K562 (cell line): ENCODE results near the gene SRF. TPM values are rescaled to one million over a fixed set of nuclear protein-coding genes. Genes with fewer than 3 reads are reported as not detected.

ENCODE experiments used
- ATAC-seq: fragments of 200-7000 bp; cut with Tn5 transposase; 3 replicates; pipeline ENCODE4 v1.9.1; 2020; ENCODE audit warnings: moderate library complexity
- BruUV-seq: library from RNA; stranded (reverse); fragments of 400-500 nt; replicated peaks from 2 replicates; lab custom pipeline; 2021; lab: Mats Ljungman, UMichigan
- CTCF ChIA-PET: fragments of 300-600 bp; formaldehyde crosslinking; extraction: SDS; loops from one replicate; lab custom pipeline; 2021; ENCODE audit warnings: low intra/inter-chr PET ratio; lab: Yijun Ruan, JAX
- POLR2A ChIA-PET: fragments of 300-600, 350-650 bp; sonication (Branson Sonifier 250); formaldehyde crosslinking; extraction: SDS; loops from one replicate; lab custom pipeline; 2021; ENCODE audit warnings: antibody characterized with exemption, inconsistent platforms; lab: Yijun Ruan, JAX
- DNase-seq, 4 experiments: peaks; one replicate each; pipeline versions ENCODE4 v3.0.0 to v3.0.0-alpha.2; 2011 to 2018; ENCODE audit warnings: low spot score in 3 of 4, mixed read lengths in 3 of 4; ENCODE audit errors: extremely low read depth in 1 of 4
- FAIRE-seq: peaks from 2 replicates; lab custom pipeline; 2011; peaks lifted over from hg19 to GRCh38; lab: Jason Lieb, UNC
- H2AFZ ChIP-seq: 2 replicates; pipeline ENCODE4 v1.6.0; 2011; ENCODE audit warnings: low read depth, low read length, control low read depth, inconsistent platforms
- H3K27ac ChIP-seq: fragments of 200-600 bp; 3 replicates; pipeline ENCODE4 v1.8.0; 2011; ENCODE audit warnings: low read depth, mild to moderate bottlenecking, control low read depth, inconsistent platforms, low read length, moderate library complexity, mixed read lengths; ENCODE audit errors: extremely low read depth
- H3K27me3 ChIP-seq, 2 experiments: fragments of 300-600 bp in 1 of 2; 2 replicates in 1 of 2; 3 replicates in 1 of 2; pipeline versions ENCODE4 v1.6.0 to v1.8.0; 2011; ENCODE audit warnings: inconsistent platforms in 2 of 2, low read length in 2 of 2, mild to moderate bottlenecking in 1 of 2, mixed read lengths in 1 of 2, moderate library complexity in 1 of 2; ENCODE audit not compliant: control insufficient read depth in 2 of 2, insufficient read depth in 2 of 2
- H3K36me3 ChIP-seq: fragments of 300-600 bp; 3 replicates; pipeline ENCODE4 v1.8.0; 2011; ENCODE audit warnings: mild to moderate bottlenecking, low read length, inconsistent platforms; ENCODE audit not compliant: control insufficient read depth, insufficient read depth
- H3K4me1 ChIP-seq, 2 experiments: fragments of 200-600 bp in 1 of 2; replicated peaks in 1 of 2; 2 replicates in 1 of 2; 3 replicates in 1 of 2; pipeline versions ENCODE4 v1.5.1 to v1.8.0; 2011; ENCODE audit warnings: inconsistent platforms in 2 of 2, low read length in 2 of 2, mild to moderate bottlenecking in 1 of 2, mixed read lengths in 1 of 2, moderate library complexity in 1 of 2; ENCODE audit not compliant: control insufficient read depth in 2 of 2, insufficient read depth in 2 of 2
- H3K4me2 ChIP-seq: 2 replicates; pipeline ENCODE4 v1.6.1; 2011; ENCODE audit warnings: low read length, control low read depth, inconsistent platforms, mixed read lengths; ENCODE audit not compliant: insufficient read depth
- H3K4me3 ChIP-seq: fragments of 200-600 bp; sonication (generic), shearing (Covaris generic); 2 replicates; pipeline ENCODE4 v1.5.1; 2016; ENCODE audit warnings: control low read depth, inconsistent platforms
- H3K79me2 ChIP-seq: fragments of 200-600 bp; 3 replicates; pipeline ENCODE4 v1.8.0; 2011; ENCODE audit warnings: low read length, inconsistent platforms; ENCODE audit not compliant: control insufficient read depth, insufficient read depth
- H3K9ac ChIP-seq, 2 experiments: 2 replicates each; pipeline versions ENCODE4 v1.6.0 to v1.6.1; 2011; ENCODE audit warnings: low read depth in 2 of 2, low read length in 2 of 2, control low read depth in 1 of 2, inconsistent platforms in 1 of 2, mild to moderate bottlenecking in 1 of 2, mixed read lengths in 1 of 2; ENCODE audit not compliant: insufficient read depth in 1 of 2
- H3K9me1 ChIP-seq: one replicate; pipeline ENCODE4 v1.6.0; 2011; ENCODE audit warnings: inconsistent platforms, mild to moderate bottlenecking, low read length, moderate library complexity; ENCODE audit not compliant: control insufficient read depth, insufficient read depth
- H3K9me3 ChIP-seq: replicated peaks from 2 replicates; pipeline ENCODE4 v1.5.1; 2011; ENCODE audit warnings: low read depth, low read length, inconsistent platforms; ENCODE audit not compliant: control insufficient read depth, insufficient read depth
- H4K20me1 ChIP-seq: replicated peaks from 2 replicates; pipeline ENCODE4 v1.6.1; 2011; ENCODE audit warnings: low read length, inconsistent platforms, mixed read lengths; ENCODE audit not compliant: control insufficient read depth, insufficient read depth
- CREB1 ChIP-seq, 2 experiments: sonication (generic) in 1 of 2; formaldehyde crosslinking in 1 of 2; IDR thresholded peaks; 2 replicates each; pipeline versions ENCODE4 v1.6.1 to v1.8.0; 2012 to 2022; ENCODE audit warnings: inconsistent platforms in 1 of 2, mild to moderate bottlenecking in 1 of 2, missing genetic modification reagents in 1 of 2, moderate library complexity in 1 of 2
- HDAC8 ChIP-seq: fragments of 450-650 bp; IDR thresholded peaks from 2 replicates; pipeline ENCODE4 v1.6.1; 2016; ENCODE audit warnings: mild to moderate bottlenecking, missing genetic modification characterization, moderate library complexity, missing compliant biosample characterization
- ID3 ChIP-seq, 2 experiments: fragments of 250-450 bp in 1 of 2; fragments of 450-650 bp in 1 of 2; sonication (Bioruptor Pico) in 1 of 2; IDR thresholded peaks; 2 replicates each; pipeline versions ENCODE4 v1.6.1 to v1.8.0; 2016 to 2021; ENCODE audit warnings: mild to moderate bottlenecking in 2 of 2, moderate library complexity in 2 of 2, missing compliant biosample characterization in 1 of 2, missing genetic modification characterization in 1 of 2
- ILK ChIP-seq: fragments of 450-650 bp; IDR thresholded peaks from 2 replicates; pipeline ENCODE4 v1.6.1; 2016; ENCODE audit warnings: missing genetic modification characterization, low read depth, mild to moderate bottlenecking, missing compliant biosample characterization, moderate library complexity, borderline replicate concordance
- MAX ChIP-seq: sonication (generic); formaldehyde crosslinking; IDR thresholded peaks from 2 replicates; pipeline ENCODE4 v1.9.0; 2022; ENCODE audit warnings: mild to moderate bottlenecking, missing genetic modification reagents
- PTTG1 ChIP-seq: fragments of 450-650 bp; IDR thresholded peaks from 2 replicates; pipeline ENCODE4 v1.6.1; 2016; ENCODE audit warnings: low read depth, mild to moderate bottlenecking, missing genetic modification characterization, missing compliant biosample characterization
- PYGO2 ChIP-seq: fragments of 450-650 bp; IDR thresholded peaks from 2 replicates; pipeline ENCODE4 v1.6.1; 2016; ENCODE audit warnings: mild to moderate bottlenecking, missing genetic modification characterization, moderate library complexity, missing compliant biosample characterization
- ZNF175 ChIP-seq: fragments of 200-800 bp; sonication (Bioruptor generic); IDR thresholded peaks from 2 replicates; pipeline ENCODE4 v1.6.1; 2016; ENCODE audit warnings: low read depth, mild to moderate bottlenecking, missing genetic modification characterization, missing compliant biosample characterization
- ZNF232 ChIP-seq: sonication (generic); formaldehyde crosslinking; IDR thresholded peaks from 2 replicates; pipeline ENCODE4 v1.8.0; 2022; ENCODE audit warnings: mild to moderate bottlenecking, missing genetic modification reagents
- ZNF740 ChIP-seq, 3 experiments: fragments of 200-800 bp in 1 of 3; sonication (Bioruptor generic) in 1 of 3; sonication (generic) in 1 of 3; formaldehyde crosslinking in 1 of 3; IDR thresholded peaks; 2 replicates each; pipeline versions ENCODE4 v1.6.1 to v1.8.0; 2016 to 2022; ENCODE audit warnings: mild to moderate bottlenecking in 2 of 3, missing compliant biosample characterization in 2 of 3, missing genetic modification characterization in 2 of 3, missing genetic modification reagents in 1 of 3
- WGBS: fragments of 100-300 bp; shearing (Covaris generic); methylation state at CpG from one replicate; pipeline ENCODE4 v1.1.6; 2016; ENCODE audit warnings: low coverage, mixed read lengths; ENCODE audit not compliant: insufficient coverage; ENCODE audit errors: missing lambda C conversion rate; 5-methylcytosine and 5-hydroxymethylcytosine counted together
- in situ Hi-C: fragments of 300-500 bp; cut with MboI; formaldehyde crosslinking; loops from 4 replicates; pipeline ENCODE4 v1.15.0; 2018; ENCODE audit warnings: inconsistent platforms, mixed read lengths
- intact Hi-C: fragments of 100-400 bp; cut with micrococcal nuclease; formaldehyde crosslinking; loops from 2 replicates; pipeline ENCODE4 v1.14.2; 2022
- polyA plus RNA-seq, 8 experiments: library from polyadenylated mRNA; depleted of rRNA in 4 of 8; stranded (reverse) in 5 of 8; unstranded in 3 of 8; fragments of >200 nt; fragmentation: Nextera tagmentation in 2 of 8; fragmentation: Illumina TruSeq in 1 of 8; extraction: Ambion mirVana in 2 of 8; extraction: Trizol in 1 of 8; gene quantifications; 2 replicates each; pipeline versions ENCODE4 v1.2.1 to v1.2.3, GENCODE V29; 2011 to 2014; ENCODE audit warnings: inconsistent platforms in 1 of 8, missing spikeins in 1 of 8
- total RNA-seq, 7 experiments: library from RNA; depleted of rRNA in 6 of 7; stranded (reverse); fragments of >200 nt in 6 of 7; fragmentation: Illumina TruSeq in 2 of 7; extraction: Trizol in 2 of 7; gene quantifications; 2 replicates each; pipeline versions ENCODE4 v1.2.1 to v1.2.3, GENCODE V29; 2011 to 2021; ENCODE audit warnings: low replicate concordance in 1 of 7
- TF ChIP-seq, protein P1 (sequence below): fragments of 450-650 bp; IDR thresholded peaks from 2 replicates; pipeline ENCODE4 v1.6.1; 2017; ENCODE audit warnings: antibody characterized with exemption, mild to moderate bottlenecking
- TF ChIP-seq, protein P2 (sequence below): fragments of 450-650 bp; IDR thresholded peaks from 2 replicates; pipeline ENCODE4 v1.6.1; 2016; ENCODE audit warnings: missing biosample characterization, missing genetic modification characterization

Gene SRF
- total and polyA plus RNA-seq, 9 of the 15 experiments (the other 6 are each of a cell fraction or from before 2014, with no cell fraction given): 2.5 to 37.0 (median 24.6) TPM

DNA sequence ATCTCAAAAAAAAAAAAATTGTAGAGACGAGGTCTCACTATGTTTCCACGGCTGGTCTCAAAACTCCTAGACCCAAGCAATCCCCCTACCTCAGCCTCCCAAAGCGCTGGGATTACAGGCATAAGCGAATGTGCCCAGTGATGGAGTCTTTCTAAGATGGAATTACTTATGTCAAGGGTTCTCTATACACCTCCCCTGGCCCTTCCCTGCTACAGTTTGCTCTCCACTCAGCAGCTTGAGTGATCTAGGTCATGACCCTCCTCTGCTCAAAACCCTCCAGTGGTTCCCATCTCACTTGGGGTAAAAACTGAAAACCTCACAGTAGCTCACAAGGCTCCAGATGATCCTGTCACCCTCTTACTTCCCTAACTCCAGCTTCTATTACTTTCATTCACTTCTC, 60.0 kb downstream of the SRF start:
- no peaks in the 10 kb centered on the region; a peak in 1 of 5 replicates for H3K27me3 ChIP-seq
- H3K79me2 ChIP-seq: peaks cover 27% of the 10 kb centered on the region
- in situ Hi-C loops: no loop called here
- BruUV-seq: no TSS peak
- no peak overlapping the region for H3K4me3 ChIP-seq
- H3K4me1 ChIP-seq: peaks cover 17 to 28% of the 10 kb centered on the region in 2 experiments; a peak in 4 of 5 replicates
- WGBS: 64% methylated on average over 4 of the region's 4 CpGs
- peak overlapping the region; percentile 68 for H2AFZ ChIP-seq
- ChIA-PET POLR2A (interaction anchor here (0.6 to 11.2 kb wide), 3 partner anchors 14 to 706 kb away, joined by 3 to 118 read pairs (median 3); no protein-coding TSS in a partner anchor), CTCF (no interaction called here)
- DNase-seq: no peak
- no peaks in the 10 kb centered on the region for H3K9me1 ChIP-seq
- H3K9me3 ChIP-seq: no peaks in the 10 kb centered on the region
- no peak overlapping the region for H3K9ac ChIP-seq
- H3K4me2 ChIP-seq: no peak overlapping the region
- H4K20me1 ChIP-seq: no peaks in the 10 kb centered on the region
- FAIRE-seq: no peak
- intact Hi-C loops: no loop called here
- H3K36me3 ChIP-seq: peaks cover 11% of the 10 kb centered on the region; the same call in 2 of the 3 replicates
- ATAC-seq: no peak
- no peak overlapping the region for H3K27ac ChIP-seq
- TF ChIP-seq ZNF740 (CRISPR knock-in tag; IDR thresholded peaks at IDR 0.05) (no peak), ZNF740 (tag; IDR thresholded peaks at IDR 0.05) (peak in 1 of 2 experiments; percentile 49; a peak in 1 of 4 replicates), ID3 (CRISPR knock-in tag; IDR thresholded peaks at IDR 0.05) (0 out of 2 replicates have a peak, but pooled peaks have one; percentile 19), ID3 (tag; IDR thresholded peaks at IDR 0.05) (peak; percentile 53; the same call in 1 of the 2 replicates), MAX (CRISPR knock-in tag) (no peak), PTTG1 (tag) (peak; percentile 41; the same call in 1 of the 2 replicates), PYGO2 (tag) (peak; percentile 19; the same call in 1 of the 2 replicates), ZNF175 (CRISPR knock-in tag) (0 out of 2 replicates have a peak, but pooled peaks have one; percentile 28), CREB1 (IDR thresholded peaks at IDR 0.05) (no peak), CREB1 (CRISPR knock-in tag; IDR thresholded peaks at IDR 0.05) (no peak), ZNF232 (CRISPR knock-in tag) (no peak), ILK (tag) (0 out of 2 replicates have a peak, but pooled peaks have one; percentile 34), HDAC8 (peak; percentile 56; the same call in 1 of the 2 replicates)
- TF ChIP-seq, protein P1, sequence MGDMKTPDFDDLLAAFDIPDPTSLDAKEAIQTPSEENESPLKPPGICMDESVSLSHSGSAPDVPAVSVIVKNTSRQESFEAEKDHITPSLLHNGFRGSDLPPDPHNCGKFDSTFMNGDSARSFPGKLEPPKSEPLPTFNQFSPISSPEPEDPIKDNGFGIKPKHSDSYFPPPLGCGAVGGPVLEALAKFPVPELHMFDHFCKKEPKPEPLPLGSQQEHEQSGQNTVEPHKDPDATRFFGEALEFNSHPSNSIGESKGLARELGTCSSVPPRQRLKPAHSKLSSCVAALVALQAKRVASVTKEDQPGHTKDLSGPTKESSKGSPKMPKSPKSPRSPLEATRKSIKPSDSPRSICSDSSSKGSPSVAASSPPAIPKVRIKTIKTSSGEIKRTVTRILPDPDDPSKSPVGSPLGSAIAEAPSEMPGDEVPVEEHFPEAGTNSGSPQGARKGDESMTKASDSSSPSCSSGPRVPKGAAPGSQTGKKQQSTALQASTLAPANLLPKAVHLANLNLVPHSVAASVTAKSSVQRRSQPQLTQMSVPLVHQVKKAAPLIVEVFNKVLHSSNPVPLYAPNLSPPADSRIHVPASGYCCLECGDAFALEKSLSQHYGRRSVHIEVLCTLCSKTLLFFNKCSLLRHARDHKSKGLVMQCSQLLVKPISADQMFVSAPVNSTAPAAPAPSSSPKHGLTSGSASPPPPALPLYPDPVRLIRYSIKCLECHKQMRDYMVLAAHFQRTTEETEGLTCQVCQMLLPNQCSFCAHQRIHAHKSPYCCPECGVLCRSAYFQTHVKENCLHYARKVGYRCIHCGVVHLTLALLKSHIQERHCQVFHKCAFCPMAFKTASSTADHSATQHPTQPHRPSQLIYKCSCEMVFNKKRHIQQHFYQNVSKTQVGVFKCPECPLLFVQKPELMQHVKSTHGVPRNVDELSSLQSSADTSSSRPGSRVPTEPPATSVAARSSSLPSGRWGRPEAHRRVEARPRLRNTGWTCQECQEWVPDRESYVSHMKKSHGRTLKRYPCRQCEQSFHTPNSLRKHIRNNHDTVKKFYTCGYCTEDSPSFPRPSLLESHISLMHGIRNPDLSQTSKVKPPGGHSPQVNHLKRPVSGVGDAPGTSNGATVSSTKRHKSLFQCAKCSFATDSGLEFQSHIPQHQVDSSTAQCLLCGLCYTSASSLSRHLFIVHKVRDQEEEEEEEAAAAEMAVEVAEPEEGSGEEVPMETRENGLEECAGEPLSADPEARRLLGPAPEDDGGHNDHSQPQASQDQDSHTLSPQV: peak; percentile 56
- TF ChIP-seq, protein P2, sequence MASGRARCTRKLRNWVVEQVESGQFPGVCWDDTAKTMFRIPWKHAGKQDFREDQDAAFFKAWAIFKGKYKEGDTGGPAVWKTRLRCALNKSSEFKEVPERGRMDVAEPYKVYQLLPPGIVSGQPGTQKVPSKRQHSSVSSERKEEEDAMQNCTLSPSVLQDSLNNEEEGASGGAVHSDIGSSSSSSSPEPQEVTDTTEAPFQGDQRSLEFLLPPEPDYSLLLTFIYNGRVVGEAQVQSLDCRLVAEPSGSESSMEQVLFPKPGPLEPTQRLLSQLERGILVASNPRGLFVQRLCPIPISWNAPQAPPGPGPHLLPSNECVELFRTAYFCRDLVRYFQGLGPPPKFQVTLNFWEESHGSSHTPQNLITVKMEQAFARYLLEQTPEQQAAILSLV (tag): 0 out of 2 replicates have a peak, but pooled peaks have one; percentile 19
